SK-N-SH (cell line): ENCODE measurements around the gene LIPA. TPM values are rescaled to one million over a fixed set of nuclear protein-coding genes. Genes with fewer than 3 reads are reported as not detected.

Source experiments
- CTCF ChIA-PET: fragments of 300-600, 350-600 bp; formaldehyde crosslinking; extraction: SDS; loops from one replicate; lab custom pipeline; 2021; lab: Yijun Ruan, JAX
- POLR2A ChIA-PET: fragments of 350-600 bp; sonication (Branson Sonifier 250); formaldehyde crosslinking; extraction: SDS; loops from one replicate; lab custom pipeline; 2020; ENCODE audit warnings: antibody characterized with exemption, inconsistent platforms; lab: Yijun Ruan, JAX
- DNase-seq: peaks from one replicate; pipeline ENCODE4 v3.0.0; 2012
- H2AFZ ChIP-seq: fragments of 200-600 bp; sonication (generic); 2 replicates; pipeline ENCODE4 v1.8.1; 2016; ENCODE audit warnings: antibody characterized with exemption, mild to moderate bottlenecking, low read depth
- H3F3A ChIP-seq: fragments of 200-600 bp; sonication (generic); replicated peaks from 2 replicates; pipeline ENCODE3; 2016; ENCODE audit warnings: antibody characterized with exemption, mild to moderate bottlenecking; ENCODE audit not compliant: insufficient read depth
- H3K27ac ChIP-seq, 2 experiments: fragments of 200-500 bp in 1 of 2; fragments of 200-600 bp in 1 of 2; sonication (Bioruptor generic) in 1 of 2; sonication (generic), shearing (Covaris generic) in 1 of 2; 2 replicates each; pipeline versions ENCODE4 v1.5.1 to v1.6.1; 2014 to 2016; ENCODE audit warnings: low read depth in 2 of 2, inconsistent platforms in 1 of 2, low read length in 1 of 2, mild to moderate bottlenecking in 1 of 2, mixed read lengths in 1 of 2
- H3K27me3 ChIP-seq: fragments of 200-600 bp; sonication (generic), shearing (Covaris generic); 2 replicates; pipeline ENCODE4 v1.6.1; 2016; ENCODE audit warnings: mixed run types; ENCODE audit not compliant: insufficient read depth
- H3K36me3 ChIP-seq, 2 experiments: fragments of 200-500 bp in 1 of 2; fragments of 200-600 bp in 1 of 2; sonication (Bioruptor generic) in 1 of 2; sonication (generic) in 1 of 2; replicated peaks in 1 of 2; 2 replicates each; pipeline versions ENCODE3 to v1.5.1; 2014 to 2016; ENCODE audit warnings: low read length in 1 of 2, mild to moderate bottlenecking in 1 of 2; ENCODE audit not compliant: insufficient read depth in 2 of 2, control insufficient read depth in 1 of 2
- H3K4me1 ChIP-seq, 2 experiments: fragments of 200-500 bp in 1 of 2; fragments of 200-600 bp in 1 of 2; sonication (Bioruptor generic) in 1 of 2; sonication (generic), shearing (Covaris generic) in 1 of 2; 2 replicates each; pipeline versions ENCODE4 v1.5.1 to v1.6.1; 2014 to 2016; ENCODE audit warnings: low read depth in 1 of 2, low read length in 1 of 2, mixed run types in 1 of 2; ENCODE audit not compliant: insufficient read depth in 2 of 2, control insufficient read depth in 1 of 2
- H3K4me2 ChIP-seq: fragments of 200-600 bp; sonication (generic), shearing (Covaris generic); 2 replicates; pipeline ENCODE4 v1.6.1; 2017; ENCODE audit warnings: mixed run types
- H3K4me3 ChIP-seq, 2 experiments: fragments of 200-500 bp in 1 of 2; fragments of 200-600 bp in 1 of 2; sonication (Bioruptor generic) in 1 of 2; sonication (generic), shearing (Covaris generic) in 1 of 2; 2 replicates each; pipeline versions ENCODE4 v1.5.1 to v1.8.1; 2014 to 2016; ENCODE audit warnings: low read depth in 2 of 2, inconsistent platforms in 1 of 2, low read length in 1 of 2, mild to moderate bottlenecking in 1 of 2, mixed read lengths in 1 of 2, moderate library complexity in 1 of 2
- H3K79me2 ChIP-seq: fragments of 200-600 bp; sonication (generic); 2 replicates; pipeline ENCODE4 v1.8.1; 2017; ENCODE audit warnings: mild to moderate bottlenecking; ENCODE audit not compliant: insufficient read depth
- H3K9ac ChIP-seq: fragments of 200-600 bp; sonication (generic); 2 replicates; pipeline ENCODE4 v1.6.1; 2017; ENCODE audit warnings: mixed run types
- H3K9me2 ChIP-seq: fragments of 200-600 bp; sonication (generic); 2 replicates; pipeline ENCODE4 v1.6.1; 2017; ENCODE audit warnings: mixed run types
- H3K9me3 ChIP-seq: fragments of 200-600 bp; sonication (generic); 2 replicates; pipeline ENCODE4 v1.6.1; 2017; ENCODE audit warnings: mixed run types, mild to moderate bottlenecking, moderate library complexity
- H4K20me1 ChIP-seq: fragments of 200-600 bp; sonication (generic); 2 replicates; pipeline ENCODE4 v1.6.1; 2017; ENCODE audit warnings: mild to moderate bottlenecking, mixed run types; ENCODE audit not compliant: insufficient read depth
- CHD2 ChIP-seq: fragments of 150-350 bp; IDR thresholded peaks from 2 replicates; pipeline ENCODE4 v1.6.1; 2018; ENCODE audit warnings: low read length; ENCODE audit not compliant: partially characterized antibody
- EP300 ChIP-seq, 2 experiments: IDR thresholded peaks; 2 replicates each; pipeline versions ENCODE4 v1.4.0 to v1.6.1; 2012; ENCODE audit warnings: borderline replicate concordance in 1 of 2, low read depth in 1 of 2, low read length in 1 of 2
- FOSL2 ChIP-seq: IDR thresholded peaks from 2 replicates; pipeline ENCODE4 v1.4.0; 2012; ENCODE audit warnings: low read depth, mild to moderate bottlenecking, moderate library complexity, borderline replicate concordance
- MAX ChIP-seq: IDR thresholded peaks from 2 replicates; pipeline ENCODE4 v1.4.0; 2012; ENCODE audit warnings: low read depth
- MEF2A ChIP-seq: IDR thresholded peaks from 2 replicates; pipeline ENCODE4 v1.4.0; 2012; ENCODE audit warnings: low read depth, borderline replicate concordance
- MXI1 ChIP-seq: IDR thresholded peaks from 2 replicates; pipeline ENCODE4 v1.6.1; 2012; ENCODE audit warnings: mild to moderate bottlenecking, low read depth, low read length, improper control_type of control experiment
- REST ChIP-seq: IDR thresholded peaks from 2 replicates; pipeline ENCODE4 v1.6.1; 2012; ENCODE audit warnings: mild to moderate bottlenecking, low read depth, low read length, moderate library complexity
- RFX5 ChIP-seq: IDR thresholded peaks from 2 replicates; pipeline ENCODE4 v1.6.1; 2012; ENCODE audit warnings: mild to moderate bottlenecking, improper control_type of control experiment, low read length
- SIN3A ChIP-seq: IDR thresholded peaks from 2 replicates; pipeline ENCODE4 v1.6.1; 2012; ENCODE audit warnings: low read depth, mild to moderate bottlenecking, low read length, moderate library complexity, borderline replicate concordance
- TAF1 ChIP-seq: IDR thresholded peaks from 2 replicates; pipeline ENCODE4 v1.6.1; 2012; ENCODE audit warnings: low read depth, mild to moderate bottlenecking, low read length, moderate library complexity, borderline replicate concordance
- TCF12 ChIP-seq: IDR thresholded peaks from 2 replicates; pipeline ENCODE4 v1.4.0; 2012
- YY1 ChIP-seq: IDR thresholded peaks from 2 replicates; pipeline ENCODE4 v1.4.0; 2012; ENCODE audit warnings: low read depth, mild to moderate bottlenecking
- ZBTB33 ChIP-seq: IDR thresholded peaks from 2 replicates; pipeline ENCODE4 v1.4.0; 2012; ENCODE audit warnings: low read depth, borderline replicate concordance
- WGBS: methylation state at CpG from one replicate; pipeline ENCODE4 v1.1.6; 2017; ENCODE audit warnings: low lambda C conversion rate; 5-methylcytosine and 5-hydroxymethylcytosine counted together
- polyA plus RNA-seq, 3 experiments: library from polyadenylated mRNA; depleted of rRNA; stranded (reverse); fragments of >200 nt; gene quantifications; 2 replicates each; pipeline ENCODE4 v1.2.3, GENCODE V29; 2012
- TF ChIP-seq, protein P1 (sequence below): fragments of 150-350 bp; IDR thresholded peaks from 2 replicates; pipeline ENCODE4 v1.6.1; 2016; ENCODE audit warnings: mild to moderate bottlenecking, low read depth, low read length

LIPA gene
- polyA plus RNA-seq, 1 of the 3 experiments (the other 2 are of a cell fraction), result 43.2 TPM

DNA sequence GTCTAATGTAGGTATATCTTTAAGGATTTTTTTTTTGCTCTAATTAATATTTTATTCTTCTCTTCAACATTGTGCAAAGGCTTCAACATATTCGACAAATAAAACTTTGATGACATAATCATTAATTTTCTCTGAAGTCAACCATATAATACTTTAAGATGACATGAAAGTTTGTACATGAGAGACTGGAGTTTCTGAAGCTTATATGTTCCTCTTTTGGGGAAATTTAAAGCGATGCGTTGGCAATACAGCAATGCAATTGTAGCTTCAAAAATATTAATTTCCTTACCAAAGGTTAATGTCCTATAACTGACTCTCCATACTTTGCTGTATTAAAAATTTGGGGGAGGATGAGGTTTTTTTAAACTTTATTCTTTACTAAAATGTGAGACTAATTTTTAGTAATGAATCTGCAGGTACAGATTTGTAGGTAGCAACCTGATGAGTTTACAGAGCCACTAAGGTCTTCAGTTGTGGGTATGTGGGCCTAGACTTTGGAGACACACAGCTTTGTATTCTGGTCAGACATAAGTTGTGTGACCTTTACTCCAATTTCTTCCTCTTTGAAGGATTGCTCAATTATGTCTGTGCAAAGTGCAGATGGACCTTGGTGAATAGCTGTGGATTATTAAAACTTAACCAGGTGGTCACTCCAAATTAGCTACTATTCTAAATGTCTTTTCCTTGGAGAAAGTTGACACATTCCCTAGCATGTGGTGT lies 18.0 kb upstream of the LIPA start:
- Histone ChIP-seq H3K79me2 (no peaks in the 10 kb centered on the region), H4K20me1 (no peaks in the 10 kb centered on the region)
- TF ChIP-seq TCF12, result no peak
- no peak for TF ChIP-seq SIN3A
- TF ChIP-seq, protein P1, sequence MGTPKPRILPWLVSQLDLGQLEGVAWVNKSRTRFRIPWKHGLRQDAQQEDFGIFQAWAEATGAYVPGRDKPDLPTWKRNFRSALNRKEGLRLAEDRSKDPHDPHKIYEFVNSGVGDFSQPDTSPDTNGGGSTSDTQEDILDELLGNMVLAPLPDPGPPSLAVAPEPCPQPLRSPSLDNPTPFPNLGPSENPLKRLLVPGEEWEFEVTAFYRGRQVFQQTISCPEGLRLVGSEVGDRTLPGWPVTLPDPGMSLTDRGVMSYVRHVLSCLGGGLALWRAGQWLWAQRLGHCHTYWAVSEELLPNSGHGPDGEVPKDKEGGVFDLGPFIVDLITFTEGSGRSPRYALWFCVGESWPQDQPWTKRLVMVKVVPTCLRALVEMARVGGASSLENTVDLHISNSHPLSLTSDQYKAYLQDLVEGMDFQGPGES, result no peak
- TF ChIP-seq CHD2, result no peak
- TF ChIP-seq REST, result no peak
- no peak for TF ChIP-seq MAX
- TF ChIP-seq FOSL2, result no peak
- TF ChIP-seq YY1, result no peak
- TF ChIP-seq MXI1, result no peak
- no peak for TF ChIP-seq EP300 (IDR thresholded peaks at IDR 0.05; ENCODE audit: borderline replicate concordance in 1 of 2, low read depth in 1 of 2, low read length in 1 of 2)
- no peak for TF ChIP-seq TAF1
- TF ChIP-seq RFX5, result no peak
- TF ChIP-seq ZBTB33, result no peak
- no peak for TF ChIP-seq MEF2A
- TF ChIP-seq, all 33 proteins: peak for 0
- H2AFZ ChIP-seq, result no peak overlapping the region
- no peak overlapping the region for H3K9ac ChIP-seq
- H3K36me3 ChIP-seq, result no peaks in the 10 kb centered on the region
- H3F3A ChIP-seq, result no peaks in the 10 kb centered on the region
- H3K4me2 ChIP-seq, result no peak overlapping the region
- H3K27me3 ChIP-seq, result no peaks in the 10 kb centered on the region
- no peak overlapping the region for H3K4me3 ChIP-seq
- peaks cover 0 to 2% of the 10 kb centered on the region in 2 experiments; a peak in 2 of 4 replicates for H3K4me1 ChIP-seq
- H3K27ac ChIP-seq, result no peak overlapping the region
- DNase-seq, result no peak
- H3K9me2 ChIP-seq, result no peaks in the 10 kb centered on the region
- ChIA-PET POLR2A (no interaction called here), CTCF (interaction anchor here (1.0 kb wide), 1 partner anchor 100 kb away, joined by 5 read pairs; no protein-coding TSS in a partner anchor)
- 83% methylated on average over 3 of the region's 3 CpGs for WGBS
- H3K9me3 ChIP-seq, result no peaks in the 10 kb centered on the region
